Activated CD4-positive, alpha-beta T cell treated with anti-CD3 and anti-CD28 coated beads, Interleukin-2, amount 50 U/mL, for 1 hour (primary cell): ENCODE results near the gene RIPOR2.
"Not testable (repeated sequence)": the region's sequence is repeated elsewhere in the genome, so short reads cannot be mapped to it uniquely, and the experiment has no call there.

Experiments
- DNase-seq: peaks from one replicate; pipeline ENCODE4 v3.0.0-alpha.2; 2020

RIPOR2 gene

GRCh38 chr6:24757611-24758010 lies 178.1 kb downstream of the RIPOR2 start:
- no peak for DNase-seq

DNA sequence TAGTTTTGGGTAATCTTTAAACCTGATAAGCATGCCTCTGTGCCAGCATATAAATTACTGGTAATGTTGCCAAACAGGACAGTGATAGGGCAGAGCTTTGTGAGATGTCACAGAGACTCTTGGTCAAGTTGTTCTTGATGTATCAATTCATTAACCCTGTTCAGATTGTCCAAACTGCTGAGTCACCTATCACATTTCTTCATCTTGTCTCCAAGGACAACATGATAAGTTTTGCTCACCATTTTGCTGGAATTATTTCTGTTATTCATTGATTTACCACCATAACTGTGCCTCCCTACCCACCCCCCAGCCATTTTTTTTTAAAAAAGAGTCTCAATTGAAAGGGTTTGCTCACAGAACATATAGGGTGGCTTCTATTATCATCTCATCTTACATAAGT lies 180.5 kb downstream of the RIPOR2 start:
- no peak for DNase-seq

DNA sequence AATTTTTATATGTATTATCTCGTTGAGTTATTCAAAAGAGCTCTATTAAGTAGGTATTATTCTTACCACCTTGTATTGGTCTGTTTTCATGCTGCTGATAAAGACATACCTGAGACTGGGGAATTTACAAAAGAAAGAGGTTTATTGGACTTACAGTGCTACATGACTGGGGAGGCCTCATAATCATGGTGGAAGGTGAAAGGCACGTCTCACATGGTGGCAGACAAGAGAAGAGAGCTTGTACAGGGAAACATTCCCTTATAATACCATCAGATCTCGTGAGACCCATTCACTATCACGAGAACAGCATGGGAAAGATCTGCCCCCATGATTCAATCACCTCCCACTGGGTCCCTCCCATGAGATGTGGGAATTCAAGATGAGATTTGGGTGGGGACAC lies 181.4 kb downstream of the RIPOR2 start:
- not testable (repeated sequence) for DNase-seq
